HepG2 (cell line): ENCODE measurements around the gene HMGCS2. TPM values are rescaled to one million over a fixed set of nuclear protein-coding genes. Genes with fewer than 3 reads are reported as not detected.

Source experiments
- E2F5 ChIP-seq: sonication (generic); formaldehyde crosslinking; conservative IDR thresholded peaks from 2 replicates; pipeline ENCODE4 v1.4.0; 2020; ENCODE audit warnings: missing genetic modification reagents
- EP300 ChIP-seq, 3 experiments: sonication (generic) in 1 of 3; formaldehyde crosslinking in 1 of 3; IDR thresholded peaks; 2 replicates each; pipeline versions ENCODE4 v1.5.1 to v1.6.1; 2011 to 2020; ENCODE audit warnings: low read depth in 2 of 3, low read length in 2 of 3, borderline replicate concordance in 1 of 3, improper control_type of control experiment in 1 of 3, mild to moderate bottlenecking in 1 of 3, missing genetic modification reagents in 1 of 3, moderate library complexity in 1 of 3
- FOXP1 ChIP-seq, 2 experiments: fragments of 450-650 bp in 1 of 2; IDR thresholded peaks; 2 replicates each; pipeline ENCODE4 v1.6.1; 2017 to 2018; ENCODE audit warnings: antibody characterized with exemption in 1 of 2
- GTF3A ChIP-seq: sonication (generic); formaldehyde crosslinking; conservative IDR thresholded peaks from 2 replicates; pipeline ENCODE4 v1.4.0; 2020; ENCODE audit warnings: mild to moderate bottlenecking, missing genetic modification reagents
- HES4 ChIP-seq: sonication (generic); formaldehyde crosslinking; IDR thresholded peaks from 2 replicates; pipeline ENCODE4 v1.9.0; 2021; ENCODE audit warnings: mild to moderate bottlenecking, missing genetic modification reagents, borderline replicate concordance
- HNF4G ChIP-seq, 2 experiments: sonication (generic) in 1 of 2; formaldehyde crosslinking in 1 of 2; IDR thresholded peaks; 2 replicates each; pipeline versions ENCODE4 v1.4.0 to v1.6.1; 2011 to 2020; ENCODE audit warnings: borderline replicate concordance in 2 of 2, low read depth in 2 of 2, mild to moderate bottlenecking in 2 of 2, low read length in 1 of 2, missing genetic modification reagents in 1 of 2, moderate library complexity in 1 of 2
- HOXA3 ChIP-seq: sonication (generic); formaldehyde crosslinking; IDR thresholded peaks from 2 replicates; pipeline ENCODE4 v1.5.0; 2020; ENCODE audit warnings: missing genetic modification reagents
- JDP2 ChIP-seq: sonication (generic); formaldehyde crosslinking; IDR thresholded peaks from 2 replicates; pipeline ENCODE4 v1.8.1; 2022; ENCODE audit warnings: missing genetic modification reagents, borderline replicate concordance
- KDM4B ChIP-seq: sonication (generic); formaldehyde crosslinking; IDR thresholded peaks from 2 replicates; pipeline ENCODE4 v1.4.0; 2020; ENCODE audit warnings: missing genetic modification reagents
- PCBP2 ChIP-seq: fragments of 200-400 bp; formaldehyde crosslinking; optimal IDR thresholded peaks from 2 replicates; pipeline ENCODE3; 2018; ENCODE audit warnings: low read length, low read depth; ENCODE audit not compliant: poor library complexity, severe bottlenecking
- RBM39 ChIP-seq: fragments of 200-400 bp; formaldehyde crosslinking; IDR thresholded peaks from one replicate; pipeline ENCODE4 v1.6.1; 2018; ENCODE audit warnings: antibody characterized with exemption, mild to moderate bottlenecking, low read depth, low read length; ENCODE audit not compliant: poor library complexity, severe bottlenecking
- SETDB1 ChIP-seq: sonication (generic); formaldehyde crosslinking; IDR thresholded peaks from 2 replicates; pipeline ENCODE4 v1.5.1; 2020; ENCODE audit warnings: missing genetic modification reagents, mild to moderate bottlenecking, borderline replicate concordance
- SMARCC2 ChIP-seq: fragments of 450-650 bp; IDR thresholded peaks from 2 replicates; pipeline ENCODE4 v1.6.1; 2017; ENCODE audit warnings: antibody characterized with exemption, mild to moderate bottlenecking
- SNRNP70 ChIP-seq: fragments of 200-400 bp; formaldehyde crosslinking; IDR thresholded peaks from 2 replicates; pipeline ENCODE4 v1.6.1; 2017; ENCODE audit warnings: mild to moderate bottlenecking, low read depth, low read length, moderate library complexity
- SOX6 ChIP-seq, 2 experiments: fragments of 450-650 bp in 1 of 2; sonication (generic) in 1 of 2; formaldehyde crosslinking in 1 of 2; IDR thresholded peaks; 2 replicates each; pipeline versions ENCODE4 v1.4.0 to v1.6.1; 2017 to 2020; ENCODE audit warnings: antibody characterized with exemption in 1 of 2, mild to moderate bottlenecking in 1 of 2, missing genetic modification reagents in 1 of 2
- TCF12 ChIP-seq, 2 experiments: fragments of 450-650 bp in 1 of 2; sonication (generic) in 1 of 2; formaldehyde crosslinking in 1 of 2; IDR thresholded peaks; 2 replicates each; pipeline versions ENCODE4 v1.6.1 to v1.8.0; 2017 to 2022; ENCODE audit warnings: antibody characterized with exemption in 1 of 2, mild to moderate bottlenecking in 1 of 2, missing genetic modification reagents in 1 of 2, moderate library complexity in 1 of 2
- ZNF138 ChIP-seq: sonication (generic); formaldehyde crosslinking; IDR thresholded peaks from 2 replicates; pipeline ENCODE4 v1.5.0; 2020; ENCODE audit warnings: mild to moderate bottlenecking, low read depth, missing genetic modification reagents
- ZNF292 ChIP-seq: sonication (generic); formaldehyde crosslinking; IDR thresholded peaks from 2 replicates; pipeline ENCODE4 v1.8.1; 2022; ENCODE audit warnings: mild to moderate bottlenecking, low read depth, missing genetic modification reagents, borderline replicate concordance
- ZNF644 ChIP-seq: IDR thresholded peaks from 2 replicates; pipeline ENCODE4 v1.6.1; 2016; ENCODE audit warnings: low read depth
- ZSCAN22 ChIP-seq: sonication (generic); formaldehyde crosslinking; IDR thresholded peaks from 2 replicates; pipeline ENCODE4 v1.4.0; 2020; ENCODE audit warnings: mild to moderate bottlenecking, missing genetic modification reagents
- polyA plus RNA-seq, 8 experiments: library from polyadenylated mRNA; depleted of rRNA in 3 of 8; stranded (reverse) in 7 of 8; unstranded in 1 of 8; fragments of >200 nt; fragmentation: Illumina TruSeq in 4 of 8; extraction: Trizol in 4 of 8; gene quantifications; 2 replicates each; pipeline versions ENCODE4 v1.2.1 to v1.2.3, GENCODE V29; 2011 to 2016; ENCODE audit warnings: low read depth in 4 of 8, missing spikeins in 1 of 8, mixed read lengths in 1 of 8; ENCODE audit not compliant: insufficient read depth in 1 of 8
- total RNA-seq, 5 experiments: library from RNA; depleted of rRNA; stranded (reverse); fragments of >200 nt; fragmentation: Illumina TruSeq; extraction: Trizol; gene quantifications; 2 replicates each; pipeline ENCODE4 v1.2.3, GENCODE V29; 2016; ENCODE audit warnings: low read depth in 1 of 5
- TF ChIP-seq, protein P1 (sequence below): sonication (generic); formaldehyde crosslinking; IDR thresholded peaks from 2 replicates; pipeline ENCODE4 v1.5.1; 2020; ENCODE audit warnings: missing genetic modification reagents, mild to moderate bottlenecking, borderline replicate concordance
- TF ChIP-seq, protein P2 (sequence below): sonication (generic); formaldehyde crosslinking; IDR thresholded peaks from 2 replicates; pipeline ENCODE4 v1.5.0; 2020; ENCODE audit warnings: missing genetic modification reagents
- TF ChIP-seq, protein P3 (sequence below): IDR thresholded peaks from 2 replicates; pipeline ENCODE4 v1.6.1; 2016

Gene HMGCS2
- total and polyA plus RNA-seq, 2 of the 13 experiments (the other 11 are each of a cell fraction or from before 2014, with no cell fraction given), result 0.44 to 1.5 TPM

GRCh38 chr1:119721896-119722295 is 46.8 kb downstream of the HMGCS2 start (continued):
- TF ChIP-seq PCBP2 (no peak), KDM4B (CRISPR knock-in tag) (no peak), SMARCC2 (no peak), ZSCAN22 (CRISPR knock-in tag) (no peak), ZNF292 (CRISPR knock-in tag) (no peak), HNF4G (IDR thresholded peaks at IDR 0.05; ENCODE audit: borderline replicate concordance, low read depth, low read length) (peak; percentile 58), HNF4G (CRISPR knock-in tag; IDR thresholded peaks at IDR 0.05; ENCODE audit: borderline replicate concordance, low read depth) (no peak), TCF12 (IDR thresholded peaks at IDR 0.05) (no peak), TCF12 (CRISPR knock-in tag; IDR thresholded peaks at IDR 0.05) (no peak), FOXP1 (IDR thresholded peaks at IDR 0.05) (no peak), FOXP1 (CRISPR knock-in tag; IDR thresholded peaks at IDR 0.05) (no peak), RBM39 (no peak), ZNF644 (CRISPR knock-in tag) (no peak), EP300 (IDR thresholded peaks at IDR 0.05; ENCODE audit: low read depth in 2 of 2, low read length in 2 of 2) (peak in 1 of 2 experiments; percentile 32; a peak in 1 of 4 replicates), EP300 (CRISPR knock-in tag; IDR thresholded peaks at IDR 0.05; ENCODE audit: borderline replicate concordance) (no peak), SETDB1 (no peak), E2F5 (CRISPR knock-in tag) (no peak), HES4 (CRISPR knock-in tag) (no peak), GTF3A (CRISPR knock-in tag) (no peak), HOXA3 (0 out of 2 replicates have a peak, but pooled peaks have one; percentile 19), ZNF138 (CRISPR knock-in tag) (no peak), SNRNP70 (no peak), SOX6 (IDR thresholded peaks at IDR 0.05) (no peak), SOX6 (CRISPR knock-in tag; IDR thresholded peaks at IDR 0.05) (peak; percentile 53; the same call in 1 of the 2 replicates), JDP2 (CRISPR knock-in tag) (no peak)
- TF ChIP-seq, protein P1, sequence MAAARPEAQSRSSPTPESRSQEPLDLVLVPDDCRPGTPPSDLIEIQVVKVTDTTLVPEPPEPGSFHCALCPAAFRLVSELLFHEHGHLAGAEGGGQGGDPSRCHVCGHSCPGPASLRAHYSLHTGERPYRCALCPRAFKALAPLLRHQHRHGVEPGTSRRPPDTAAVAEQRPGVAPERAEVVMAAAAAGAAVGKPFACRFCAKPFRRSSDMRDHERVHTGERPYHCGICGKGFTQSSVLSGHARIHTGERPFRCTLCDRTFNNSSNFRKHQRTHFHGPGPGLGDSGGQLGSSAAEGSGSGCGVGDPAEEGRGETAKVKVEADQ (CRISPR knock-in tag), result no peak
- TF ChIP-seq, protein P2, sequence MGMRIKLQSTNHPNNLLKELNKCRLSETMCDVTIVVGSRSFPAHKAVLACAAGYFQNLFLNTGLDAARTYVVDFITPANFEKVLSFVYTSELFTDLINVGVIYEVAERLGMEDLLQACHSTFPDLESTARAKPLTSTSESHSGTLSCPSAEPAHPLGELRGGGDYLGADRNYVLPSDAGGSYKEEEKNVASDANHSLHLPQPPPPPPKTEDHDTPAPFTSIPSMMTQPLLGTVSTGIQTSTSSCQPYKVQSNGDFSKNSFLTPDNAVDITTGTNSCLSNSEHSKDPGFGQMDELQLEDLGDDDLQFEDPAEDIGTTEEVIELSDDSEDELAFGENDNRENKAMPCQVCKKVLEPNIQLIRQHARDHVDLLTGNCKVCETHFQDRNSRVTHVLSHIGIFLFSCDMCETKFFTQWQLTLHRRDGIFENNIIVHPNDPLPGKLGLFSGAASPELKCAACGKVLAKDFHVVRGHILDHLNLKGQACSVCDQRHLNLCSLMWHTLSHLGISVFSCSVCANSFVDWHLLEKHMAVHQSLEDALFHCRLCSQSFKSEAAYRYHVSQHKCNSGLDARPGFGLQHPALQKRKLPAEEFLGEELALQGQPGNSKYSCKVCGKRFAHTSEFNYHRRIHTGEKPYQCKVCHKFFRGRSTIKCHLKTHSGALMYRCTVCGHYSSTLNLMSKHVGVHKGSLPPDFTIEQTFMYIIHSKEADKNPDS (CRISPR knock-in tag), result no peak
- TF ChIP-seq, protein P3, sequence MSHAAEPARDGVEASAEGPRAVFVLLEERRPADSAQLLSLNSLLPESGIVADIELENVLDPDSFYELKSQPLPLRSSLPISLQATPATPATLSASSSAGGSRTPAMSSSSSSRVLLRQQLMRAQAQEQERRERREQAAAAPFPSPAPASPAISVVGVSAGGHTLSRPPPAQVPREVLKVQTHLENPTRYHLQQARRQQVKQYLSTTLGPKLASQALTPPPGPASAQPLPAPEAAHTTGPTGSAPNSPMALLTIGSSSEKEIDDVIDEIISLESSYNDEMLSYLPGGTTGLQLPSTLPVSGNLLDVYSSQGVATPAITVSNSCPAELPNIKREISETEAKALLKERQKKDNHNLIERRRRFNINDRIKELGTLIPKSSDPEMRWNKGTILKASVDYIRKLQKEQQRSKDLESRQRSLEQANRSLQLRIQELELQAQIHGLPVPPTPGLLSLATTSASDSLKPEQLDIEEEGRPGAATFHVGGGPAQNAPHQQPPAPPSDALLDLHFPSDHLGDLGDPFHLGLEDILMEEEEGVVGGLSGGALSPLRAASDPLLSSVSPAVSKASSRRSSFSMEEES (CRISPR knock-in tag), result peak; percentile 47; the same call in 1 of the 2 replicates
